Measurements from ENCODE around the gene SOCS6. TPM values are rescaled to one million over a fixed set of nuclear protein-coding genes. Genes with fewer than 3 reads are reported as not detected.
"Not testable (repeated sequence)": the region's sequence is repeated elsewhere in the genome, so short reads cannot be mapped to it uniquely, and the experiment has no call there.

The SOCS6 gene, protein sequence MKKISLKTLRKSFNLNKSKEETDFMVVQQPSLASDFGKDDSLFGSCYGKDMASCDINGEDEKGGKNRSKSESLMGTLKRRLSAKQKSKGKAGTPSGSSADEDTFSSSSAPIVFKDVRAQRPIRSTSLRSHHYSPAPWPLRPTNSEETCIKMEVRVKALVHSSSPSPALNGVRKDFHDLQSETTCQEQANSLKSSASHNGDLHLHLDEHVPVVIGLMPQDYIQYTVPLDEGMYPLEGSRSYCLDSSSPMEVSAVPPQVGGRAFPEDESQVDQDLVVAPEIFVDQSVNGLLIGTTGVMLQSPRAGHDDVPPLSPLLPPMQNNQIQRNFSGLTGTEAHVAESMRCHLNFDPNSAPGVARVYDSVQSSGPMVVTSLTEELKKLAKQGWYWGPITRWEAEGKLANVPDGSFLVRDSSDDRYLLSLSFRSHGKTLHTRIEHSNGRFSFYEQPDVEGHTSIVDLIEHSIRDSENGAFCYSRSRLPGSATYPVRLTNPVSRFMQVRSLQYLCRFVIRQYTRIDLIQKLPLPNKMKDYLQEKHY
- total RNA-seq (2014; rRNA removed; shearing (Covaris generic)) (43.7 and 48.1 TPM in 2 replicates), polyA plus RNA-seq (2016; fragmentation: Nextera tagmentation; extraction: Ambion mirVana) (30.0 and 31.7 TPM in 2 replicates)

DNA sequence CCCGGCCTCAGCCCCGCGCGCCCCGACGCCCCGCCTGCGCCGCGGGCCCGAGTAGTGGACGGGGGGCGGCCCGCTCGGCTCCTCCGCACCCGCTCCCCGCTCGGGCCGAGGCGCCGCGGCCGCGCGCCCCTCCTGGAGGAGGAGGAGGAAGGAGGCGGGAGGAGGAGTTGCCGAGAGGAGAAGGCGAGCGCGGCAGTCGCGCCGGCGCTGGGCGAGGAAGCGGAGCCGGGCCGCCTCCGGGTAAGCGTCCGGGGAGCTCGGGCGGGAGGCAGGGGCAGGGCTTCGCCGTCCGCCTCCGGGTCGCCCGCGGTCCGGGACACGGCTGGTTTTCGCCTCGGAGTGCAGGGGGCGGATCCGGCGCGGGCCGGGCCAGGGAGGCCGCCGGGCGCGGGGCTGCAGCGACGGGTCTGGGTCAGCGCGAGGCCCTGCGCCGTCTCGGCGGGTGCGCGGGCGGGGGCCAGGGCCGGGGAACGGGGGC is at the start of gene SOCS6:
SOCS6 (plus strand) TSS at position 195 of the 478 bp plus-strand sequence. CDS start 35,624 bp downstream, outside the sequence.
- H3K9me3 ChIP-seq (ENCODE audit: low read depth), result no peaks in the 10 kb centered on the region
- peak within 1 kb of the TSS; percentile 91 for H2AFZ ChIP-seq
- H3K4me3 ChIP-seq, result peak within 1 kb of the TSS; percentile 84
- H3K9ac ChIP-seq, result peak within 1 kb of the TSS; percentile 88
- H3K4me1 ChIP-seq (ENCODE audit: insufficient read depth), result peaks cover 32% of the 10 kb centered on the region
- H3K4me2 ChIP-seq (ENCODE audit: unreplicated experiment), result peak within 1 kb of the TSS; percentile 94
- WGBS, 2 experiments (ENCODE audit: low coverage in 1 of 2, low lambda C conversion rate in 2 of 2, missing lambda C conversion rate in 2 of 2), result 2% methylated on average over 39 to 72 of the region's 77 CpGs
- H3F3A ChIP-seq (ENCODE audit: insufficient read depth), result peaks cover 29% of the 10 kb centered on the region
- peak within 1 kb of the TSS; percentile 65 for H3K27ac ChIP-seq
- no peaks in the 10 kb centered on the region; the same call in 1 of the 2 replicates for H4K20me1 ChIP-seq (ENCODE audit: insufficient read depth)
- H3K27me3 ChIP-seq (replicated peaks; ENCODE audit: insufficient read depth), result no peaks in the 10 kb centered on the region
- DNase-seq, result peak; percentile 79
- no peaks in the 10 kb centered on the region for H3K9me2 ChIP-seq (ENCODE audit: insufficient read depth)
- TF ChIP-seq EZH2 (IDR thresholded peaks at IDR 0.05; ENCODE audit: insufficient read depth, poor library complexity, severe bottlenecking) (no peak), EZH2phosphoT487 (IDR thresholded peaks at IDR 0.05; ENCODE audit: insufficient read depth, low read depth) (no peak)
- H3K79me2 ChIP-seq (ENCODE audit: insufficient read depth), result peaks cover 44% of the 10 kb centered on the region
- no peaks in the 10 kb centered on the region for H3K36me3 ChIP-seq (ENCODE audit: low read depth)
- in situ Hi-C loops (cut with MboI), result no loop called here

DNA sequence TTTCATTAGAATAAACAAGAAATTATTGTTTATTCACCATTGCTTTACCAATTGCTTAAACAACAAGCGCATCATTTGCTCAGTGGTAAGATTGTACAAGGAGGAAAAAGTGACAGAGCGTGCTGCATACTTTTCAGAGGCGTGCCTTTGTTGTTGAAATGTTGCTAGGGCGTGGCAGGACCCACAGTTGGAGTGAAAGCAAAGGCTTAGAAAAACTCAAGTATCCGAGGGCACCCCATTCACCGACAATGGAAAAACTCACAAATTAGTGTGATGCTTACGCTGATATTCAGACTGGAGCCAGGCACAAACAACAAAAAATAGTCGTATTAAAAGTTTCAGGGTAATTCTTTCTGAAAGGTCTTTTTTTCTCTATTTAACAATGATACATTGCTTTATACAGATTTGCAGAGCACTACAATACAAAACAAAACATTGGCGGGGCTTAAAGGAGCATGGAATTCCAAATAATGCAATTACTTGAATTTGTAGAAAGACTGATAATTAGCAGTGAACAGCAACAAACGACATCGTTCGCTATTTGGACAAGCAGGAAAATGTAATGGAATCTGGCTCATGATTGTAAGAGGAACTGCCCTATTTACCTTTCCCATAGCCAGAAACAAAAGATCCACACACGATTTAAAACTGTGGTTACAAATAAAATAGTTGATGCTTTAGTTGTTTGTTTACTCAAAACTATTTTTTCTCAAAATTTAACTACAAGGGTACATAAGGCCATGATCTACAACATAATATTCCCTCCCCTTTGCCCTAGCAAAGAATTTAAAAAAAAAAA is 45.5 kb upstream of the SOCS6 start:
- in situ Hi-C loops (cut with MboI), result no loop called here
- no peak for TF ChIP-seq EZH2 (IDR thresholded peaks at IDR 0.05; ENCODE audit: insufficient read depth, poor library complexity, severe bottlenecking)
- no peak for TF ChIP-seq EZH2phosphoT487 (IDR thresholded peaks at IDR 0.05; ENCODE audit: insufficient read depth, low read depth)

DNA sequence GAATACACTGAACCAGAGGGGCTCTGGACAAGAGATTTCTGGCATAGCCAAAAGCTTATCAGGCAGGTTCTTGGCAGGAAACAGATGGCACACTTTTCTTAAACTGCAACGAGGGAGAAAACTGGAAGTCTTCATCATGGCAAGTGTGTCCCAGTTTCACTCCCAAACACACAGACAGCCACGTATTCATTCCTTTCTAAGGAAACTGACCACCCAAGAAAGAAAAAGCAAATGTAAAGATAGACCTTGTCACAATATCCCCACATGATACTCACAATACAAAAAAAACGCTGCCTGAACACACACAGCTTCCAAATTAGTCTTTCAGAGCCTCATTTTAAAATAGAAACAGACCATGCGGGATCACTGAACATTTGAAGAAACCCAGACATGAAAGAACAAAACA is 42.8 kb upstream of the SOCS6 start:
- H3F3A ChIP-seq (ENCODE audit: insufficient read depth), result no peaks in the 10 kb centered on the region
- no peak overlapping the region for H3K4me3 ChIP-seq
- no peak overlapping the region for H3K4me2 ChIP-seq (ENCODE audit: unreplicated experiment)
- no peaks in the 10 kb centered on the region for H3K27me3 ChIP-seq (replicated peaks; ENCODE audit: insufficient read depth)
- no peaks in the 10 kb centered on the region for H3K9me3 ChIP-seq (ENCODE audit: low read depth)
- no peaks in the 10 kb centered on the region for H4K20me1 ChIP-seq (ENCODE audit: insufficient read depth)
- in situ Hi-C loops (cut with MboI), result no loop called here
- no peak for TF ChIP-seq EZH2 (IDR thresholded peaks at IDR 0.05; ENCODE audit: insufficient read depth, poor library complexity, severe bottlenecking)
- TF ChIP-seq EZH2phosphoT487 (IDR thresholded peaks at IDR 0.05; ENCODE audit: insufficient read depth, low read depth), result no peak
- H3K9me2 ChIP-seq (ENCODE audit: insufficient read depth), result no peaks in the 10 kb centered on the region
- no peak for DNase-seq
- H3K36me3 ChIP-seq (ENCODE audit: low read depth), result no peaks in the 10 kb centered on the region
- peaks cover 15% of the 10 kb centered on the region; the same call in 1 of the 2 replicates for H3K4me1 ChIP-seq (ENCODE audit: insufficient read depth)
- WGBS, 2 experiments (ENCODE audit: low coverage in 1 of 2, low lambda C conversion rate in 2 of 2, missing lambda C conversion rate in 2 of 2), result 29 to 30% methylated on average over 4 of the region's 4 CpGs
- H3K9ac ChIP-seq, result no peak overlapping the region
- no peaks in the 10 kb centered on the region for H3K79me2 ChIP-seq (ENCODE audit: insufficient read depth)
- no peak overlapping the region for H3K27ac ChIP-seq
- peak overlapping the region; percentile 85 for H2AFZ ChIP-seq

More for the DNA sequence above, 45.5 kb upstream of the SOCS6 start:
- peaks cover 7% of the 10 kb centered on the region; the same call in 1 of the 2 replicates for H3K4me1 ChIP-seq (ENCODE audit: insufficient read depth)
- no peaks in the 10 kb centered on the region for H4K20me1 ChIP-seq (ENCODE audit: insufficient read depth)
- H3K27ac ChIP-seq, result no peak overlapping the region
- H2AFZ ChIP-seq, result no peak overlapping the region
- H3K4me3 ChIP-seq, result no peak overlapping the region
- no peaks in the 10 kb centered on the region for H3K27me3 ChIP-seq (replicated peaks; ENCODE audit: insufficient read depth)
- WGBS, 2 experiments (ENCODE audit: low coverage in 1 of 2, low lambda C conversion rate in 2 of 2, missing lambda C conversion rate in 2 of 2), result 74 to 77% methylated on average over 13 of the region's 13 CpGs
- no peak for DNase-seq
- no peaks in the 10 kb centered on the region for H3K79me2 ChIP-seq (ENCODE audit: insufficient read depth)
- no peak overlapping the region for H3K9ac ChIP-seq
- no peaks in the 10 kb centered on the region for H3K36me3 ChIP-seq (ENCODE audit: low read depth)
- H3F3A ChIP-seq (ENCODE audit: insufficient read depth), result no peaks in the 10 kb centered on the region
- H3K4me2 ChIP-seq (ENCODE audit: unreplicated experiment), result no peak overlapping the region
- no peaks in the 10 kb centered on the region for H3K9me3 ChIP-seq (ENCODE audit: low read depth)
- no peaks in the 10 kb centered on the region for H3K9me2 ChIP-seq (ENCODE audit: insufficient read depth)

DNA sequence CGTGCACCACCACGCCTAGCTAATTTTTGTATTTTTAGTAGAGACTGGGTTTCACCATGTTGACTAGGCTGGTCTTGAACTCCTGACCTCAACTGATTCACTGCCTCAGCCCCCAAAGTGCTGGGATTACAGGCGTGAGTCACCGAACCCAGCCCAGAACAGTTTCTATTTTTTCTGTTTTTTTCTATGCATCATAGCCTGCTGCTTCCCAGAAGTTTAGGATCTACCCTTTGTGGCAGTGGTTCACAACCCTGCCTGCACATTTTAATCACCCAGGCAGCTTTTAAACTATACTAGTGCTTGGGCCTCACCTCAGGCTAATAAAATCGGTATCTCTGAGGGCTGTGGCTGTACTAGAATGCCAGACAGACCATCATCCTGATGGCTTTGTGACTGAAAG is 39.7 kb upstream of the SOCS6 start:
- Histone ChIP-seq H3K36me3 (ENCODE audit: low read depth) (no peaks in the 10 kb centered on the region), H3K27ac (peak overlapping the region; percentile 42; the same call in 1 of the 2 replicates), H3K9me3 (ENCODE audit: low read depth) (no peaks in the 10 kb centered on the region), H3K9me2 (ENCODE audit: insufficient read depth) (no peaks in the 10 kb centered on the region), H3F3A (ENCODE audit: insufficient read depth) (no peaks in the 10 kb centered on the region), H4K20me1 (ENCODE audit: insufficient read depth) (no peaks in the 10 kb centered on the region), H3K4me1 (ENCODE audit: insufficient read depth) (peaks cover 15% of the 10 kb centered on the region; the same call in 1 of the 2 replicates), H3K4me3 (no peak overlapping the region), H2AFZ (peak overlapping the region; percentile 44; the same call in 1 of the 2 replicates), H3K4me2 (ENCODE audit: unreplicated experiment) (no peak overlapping the region), H3K79me2 (ENCODE audit: insufficient read depth) (no peaks in the 10 kb centered on the region), H3K9ac (peak overlapping the region; percentile 12; the same call in 1 of the 2 replicates), H3K27me3 (replicated peaks; ENCODE audit: insufficient read depth) (no peaks in the 10 kb centered on the region)
- DNase-seq, result peak; percentile 68
- no peak for TF ChIP-seq EZH2phosphoT487 (IDR thresholded peaks at IDR 0.05; ENCODE audit: insufficient read depth, low read depth)
- no peak for TF ChIP-seq EZH2 (IDR thresholded peaks at IDR 0.05; ENCODE audit: insufficient read depth, poor library complexity, severe bottlenecking)
- in situ Hi-C loops (cut with MboI), result no loop called here
- 58 to 62% methylated on average over 5 of the region's 5 CpGs for WGBS, 2 experiments (ENCODE audit: low coverage in 1 of 2, low lambda C conversion rate in 2 of 2, missing lambda C conversion rate in 2 of 2)

DNA sequence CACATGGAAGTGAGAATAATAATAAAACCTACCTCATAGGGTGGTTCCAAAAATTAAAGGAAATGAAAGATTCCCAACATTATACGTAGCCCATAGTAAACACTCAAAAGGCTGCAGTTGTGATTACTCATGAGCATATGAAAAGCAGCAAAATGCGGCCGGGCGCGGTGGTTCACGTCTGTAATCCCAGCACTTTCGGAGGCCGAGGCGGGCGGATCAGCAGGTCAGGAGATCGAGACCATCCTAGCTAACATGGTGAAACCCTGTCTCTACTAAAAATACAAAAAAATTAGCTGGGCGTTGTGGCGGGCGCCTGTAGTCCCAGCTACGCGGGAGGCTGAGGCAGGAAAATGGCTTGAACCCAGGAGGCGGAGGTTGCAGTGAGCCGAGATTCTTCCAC is 39.0 kb upstream of the SOCS6 start:
- H3K27ac ChIP-seq; in situ Hi-C loops (cut with MboI); H4K20me1 ChIP-seq (ENCODE audit: insufficient read depth); H3K9me2 ChIP-seq (ENCODE audit: insufficient read depth); H3F3A ChIP-seq (ENCODE audit: insufficient read depth); H3K4me2 ChIP-seq (ENCODE audit: unreplicated experiment); H3K36me3 ChIP-seq (ENCODE audit: low read depth); H3K4me3 ChIP-seq; H2AFZ ChIP-seq; H3K27me3 ChIP-seq (replicated peaks; ENCODE audit: insufficient read depth); H3K9me3 ChIP-seq (ENCODE audit: low read depth); H3K9ac ChIP-seq; DNase-seq; H3K79me2 ChIP-seq (ENCODE audit: insufficient read depth): not testable (repeated sequence)
- peaks cover 15% of the 10 kb centered on the region; the same call in 1 of the 2 replicates for H3K4me1 ChIP-seq (ENCODE audit: insufficient read depth)
- 97% methylated on average over 18 of the region's 18 CpGs for WGBS, 2 experiments (ENCODE audit: low coverage in 1 of 2, low lambda C conversion rate in 2 of 2, missing lambda C conversion rate in 2 of 2)
